IMR-90 (cell line): ENCODE data around the gene P2RX3. TPM values are rescaled to one million over a fixed set of nuclear protein-coding genes. Genes with fewer than 3 reads are reported as not detected.

Experiments used
- ATAC-seq: fragments of 200-7000 bp; cut with Tn5 transposase; 2 replicates; pipeline ENCODE4 v1.9.1; 2020; ENCODE audit warnings: low read depth, mild to moderate bottlenecking, moderate library complexity
- BruUV-seq: library from RNA; stranded (reverse); fragments of 400-500 nt; replicated peaks from 2 replicates; lab custom pipeline; 2021; lab: Mats Ljungman, UMichigan
- CTCF ChIA-PET: fragments of 300-600 bp; formaldehyde crosslinking; extraction: SDS; loops from one replicate; lab custom pipeline; 2021; ENCODE audit warnings: antibody characterized with exemption; lab: Yijun Ruan, JAX
- POLR2A ChIA-PET: fragments of 300-600 bp; sonication (Branson Sonifier 250); formaldehyde crosslinking; loops from one replicate; lab custom pipeline; 2022; ENCODE audit warnings: antibody characterized with exemption; ENCODE audit not compliant: unreplicated experiment; lab: Charles Lee
- DNase-seq: peaks from one replicate; pipeline ENCODE4 v3.0.0; 2013
- H2AFZ ChIP-seq: replicated peaks from 2 replicates; pipeline ENCODE3; 2013; ENCODE audit warnings: low read length, mild to moderate bottlenecking; ENCODE audit not compliant: poor library complexity
- H2AK5ac ChIP-seq: 2 replicates; pipeline ENCODE4 v1.6.1; 2013; ENCODE audit warnings: low read depth, low read length, inconsistent platforms
- H2AK9ac ChIP-seq: replicated peaks from 2 replicates; pipeline ENCODE3; 2013; ENCODE audit warnings: mild to moderate bottlenecking, low read depth, low read length, moderate library complexity; ENCODE audit not compliant: poor library complexity
- H2BK120ac ChIP-seq: 2 replicates; pipeline ENCODE4 v1.6.1; 2013; ENCODE audit warnings: low read depth, low read length, inconsistent platforms
- H2BK15ac ChIP-seq: 3 replicates; pipeline ENCODE4 v1.6.1; 2013; ENCODE audit warnings: low read depth, low read length, inconsistent platforms
- H2BK20ac ChIP-seq: 2 replicates; pipeline ENCODE4 v1.6.1; 2013; ENCODE audit warnings: low read depth, mild to moderate bottlenecking, inconsistent platforms, low read length, moderate library complexity
- H2BK5ac ChIP-seq: 2 replicates; pipeline ENCODE4 v1.6.1; 2013; ENCODE audit warnings: mild to moderate bottlenecking, low read depth, low read length, inconsistent platforms; ENCODE audit not compliant: poor library complexity, severe bottlenecking
- H3K14ac ChIP-seq: replicated peaks from 2 replicates; pipeline ENCODE4 v1.6.1; 2013; ENCODE audit warnings: low read depth, low read length, inconsistent platforms
- H3K18ac ChIP-seq: 2 replicates; pipeline ENCODE4 v1.6.1; 2013; ENCODE audit warnings: low read depth, low read length, control low read depth
- H3K23ac ChIP-seq: 2 replicates; pipeline ENCODE4 v1.6.1; 2013; ENCODE audit warnings: low read depth, low read length, inconsistent platforms
- H3K27ac ChIP-seq: 2 replicates; pipeline ENCODE4 v1.5.1; 2013; ENCODE audit warnings: mild to moderate bottlenecking, control low read depth, low read length; ENCODE audit not compliant: insufficient read depth
- H3K27me3 ChIP-seq: 2 replicates; pipeline ENCODE4 v1.6.1; 2013; ENCODE audit warnings: low read length; ENCODE audit not compliant: control insufficient read depth, insufficient read depth
- H3K36me3 ChIP-seq: 2 replicates; pipeline ENCODE4 v1.6.1; 2013; ENCODE audit warnings: low read length, mixed read lengths; ENCODE audit not compliant: control insufficient read depth, insufficient read depth
- H3K4ac ChIP-seq: 2 replicates; pipeline ENCODE4 v1.6.1; 2013; ENCODE audit warnings: low read depth, low read length, inconsistent platforms
- H3K4me1 ChIP-seq: 2 replicates; pipeline ENCODE4 v1.6.1; 2013; ENCODE audit warnings: low read length, mixed read lengths; ENCODE audit not compliant: control insufficient read depth, insufficient read depth
- H3K4me2 ChIP-seq: 2 replicates; pipeline ENCODE4 v1.6.1; 2013; ENCODE audit warnings: low read depth, mild to moderate bottlenecking, control low read depth, low read length, moderate library complexity
- H3K4me3 ChIP-seq: 2 replicates; pipeline ENCODE4 v1.5.1; 2013; ENCODE audit warnings: low read depth, mild to moderate bottlenecking, control low read depth, low read length, moderate library complexity; ENCODE audit not compliant: insufficient read depth
- H3K56ac ChIP-seq: 2 replicates; pipeline ENCODE4 v1.6.1; 2013; ENCODE audit warnings: low read length, inconsistent platforms; ENCODE audit not compliant: insufficient read depth; ENCODE audit errors: extremely low read depth
- H3K79me1 ChIP-seq, 2 experiments: 2 replicates each; pipeline ENCODE4 v1.6.1; 2013; ENCODE audit warnings: low read length in 2 of 2, inconsistent platforms in 1 of 2, low read depth in 1 of 2
- H3K9ac ChIP-seq: 2 replicates; pipeline ENCODE4 v1.6.1; 2013; ENCODE audit warnings: low read depth, low read length, control low read depth
- H3K9me1 ChIP-seq: 2 replicates; pipeline ENCODE4 v1.6.1; 2013; ENCODE audit warnings: low read length, inconsistent platforms; ENCODE audit not compliant: insufficient read depth
- H3K9me3 ChIP-seq: 2 replicates; pipeline ENCODE4 v1.6.1; 2013; ENCODE audit warnings: low read length; ENCODE audit not compliant: control insufficient read depth, insufficient read depth
- H4K20me1 ChIP-seq: 2 replicates; pipeline ENCODE4 v1.6.1; 2013; ENCODE audit warnings: low read length, inconsistent platforms; ENCODE audit not compliant: insufficient read depth
- H4K5ac ChIP-seq: 2 replicates; pipeline ENCODE4 v1.6.1; 2013; ENCODE audit warnings: mild to moderate bottlenecking, low read depth, low read length, control low read depth
- H4K8ac ChIP-seq, 2 experiments: 2 replicates each; pipeline ENCODE4 v1.6.1; 2013; ENCODE audit warnings: low read depth in 2 of 2, low read length in 2 of 2, control low read depth in 1 of 2, inconsistent platforms in 1 of 2
- H4K91ac ChIP-seq: 2 replicates; pipeline ENCODE4 v1.6.1; 2013; ENCODE audit warnings: low read depth, low read length, inconsistent platforms; ENCODE audit not compliant: insufficient read depth
- BHLHE40 ChIP-seq: fragments of 150-350 bp; IDR thresholded peaks from 2 replicates; pipeline ENCODE4 v1.6.1; 2016; ENCODE audit warnings: mild to moderate bottlenecking, low read depth, low read length
- CEBPB ChIP-seq: IDR thresholded peaks from 2 replicates; pipeline ENCODE4 v1.6.1; 2012; ENCODE audit warnings: low read depth, low read length, improper control_type of control experiment
- CHD1 ChIP-seq: IDR thresholded peaks from 2 replicates; pipeline ENCODE4 v1.6.1; 2012; ENCODE audit warnings: low read depth, low read length, improper control_type of control experiment
- FOS ChIP-seq: fragments of 150-350 bp; IDR thresholded peaks from 2 replicates; pipeline ENCODE4 v1.6.1; 2016; ENCODE audit warnings: low read depth, low read length
- MAFK ChIP-seq: IDR thresholded peaks from 2 replicates; pipeline ENCODE4 v1.6.1; 2012; ENCODE audit warnings: low read depth, low read length, improper control_type of control experiment
- MAZ ChIP-seq: IDR thresholded peaks from 2 replicates; pipeline ENCODE4 v1.6.1; 2012; ENCODE audit warnings: low read depth, mild to moderate bottlenecking, low read length, improper control_type of control experiment, moderate library complexity, borderline replicate concordance
- MXI1 ChIP-seq: IDR thresholded peaks from 2 replicates; pipeline ENCODE4 v1.6.1; 2012; ENCODE audit warnings: low read depth, mild to moderate bottlenecking, low read length, moderate library complexity, borderline replicate concordance
- NFE2L2 ChIP-seq: fragments of 150-350 bp; IDR thresholded peaks from 2 replicates; pipeline ENCODE4 v1.6.1; 2016; ENCODE audit warnings: low read depth, mild to moderate bottlenecking, low read length
- POLR2A ChIP-seq: IDR thresholded peaks from 2 replicates; pipeline ENCODE4 v1.6.1; 2012; ENCODE audit warnings: mild to moderate bottlenecking, low read depth, low read length
- RAD21 ChIP-seq: IDR thresholded peaks from 2 replicates; pipeline ENCODE4 v1.6.1; 2012; ENCODE audit warnings: low read length, improper control_type of control experiment
- RCOR1 ChIP-seq: IDR thresholded peaks from 2 replicates; pipeline ENCODE4 v1.6.1; 2012; ENCODE audit warnings: mild to moderate bottlenecking, low read length, improper control_type of control experiment; ENCODE audit not compliant: insufficient replicate concordance
- RFX5 ChIP-seq: IDR thresholded peaks from 2 replicates; pipeline ENCODE4 v1.8.0; 2012; ENCODE audit warnings: low read depth, mild to moderate bottlenecking, low read length, moderate library complexity
- SMC3 ChIP-seq: fragments of 150-350 bp; IDR thresholded peaks from 2 replicates; pipeline ENCODE4 v1.6.1; 2016; ENCODE audit warnings: low read depth, mild to moderate bottlenecking, antibody characterized with exemption, low read length, moderate library complexity
- USF2 ChIP-seq: fragments of 150-350 bp; IDR thresholded peaks from 2 replicates; pipeline ENCODE4 v1.6.1; 2017; ENCODE audit warnings: mild to moderate bottlenecking, antibody characterized with exemption, low read length, low read depth
- WGBS, 2 experiments: methylation state at CpG; one replicate each; pipeline versions ENCODE4 v1.1.5 to v1.1.7; 2013; ENCODE audit warnings: missing lambda C conversion rate in 2 of 2; ENCODE audit not compliant: insufficient read length in 1 of 2; ENCODE audit errors: extremely low coverage in 2 of 2; 5-methylcytosine and 5-hydroxymethylcytosine counted together
- dilution Hi-C: fragments of 300-500 bp; cut with HindIII; formaldehyde crosslinking; loops from one replicate; pipeline ENCODE4 v1.14.3; 2018; ENCODE audit warnings: low sequenced_read_pairs; ENCODE audit not compliant: unreplicated experiment
- in situ Hi-C: fragments of 300-500 bp; cut with MboI; formaldehyde crosslinking; loops from 3 replicates; pipeline ENCODE4 v1.14.3; 2019; ENCODE audit warnings: low sequenced_read_pairs, inconsistent platforms, mixed read lengths
- intact Hi-C: fragments of 100-400 bp; cut with micrococcal nuclease; formaldehyde crosslinking; loops from 2 replicates; pipeline ENCODE4 v1.10.0; 2022
- polyA plus RNA-seq, 3 experiments: library from polyadenylated mRNA; depleted of rRNA; stranded (reverse); fragments of >200 nt; gene quantifications; 2 replicates each; pipeline ENCODE4 v1.2.3, GENCODE V29; 2012; ENCODE audit warnings: low replicate concordance in 1 of 3
- total RNA-seq: library from RNA; depleted of rRNA; stranded (reverse); fragments of >200 nt; gene quantifications from 2 replicates; pipeline ENCODE4 v1.2.3, GENCODE V29; 2012
- TF ChIP-seq, protein P1 (sequence below): fragments of 150-350 bp; IDR thresholded peaks from 2 replicates; pipeline ENCODE4 v1.6.1; 2016; ENCODE audit warnings: low read depth, mild to moderate bottlenecking, low read length, moderate library complexity, borderline replicate concordance
- TF ChIP-seq, protein P2 (sequence below): conservative IDR thresholded peaks from 2 replicates; pipeline ENCODE4 v1.5.1; 2012; ENCODE audit warnings: mild to moderate bottlenecking, low read depth, low read length, improper control_type of control experiment

P2RX3 gene
- total and polyA plus RNA-seq, 2 of the 4 experiments (the other 2 are of a cell fraction) = not detected

GRCh38 chr11:57368845-57369232, 30.7 kb downstream of the P2RX3 start:
- no peaks in the 10 kb centered on the region for H3K9me1 ChIP-seq
- TF ChIP-seq CHD1 (no peak), POLR2A (no peak), USF2 (no peak), MAFK (no peak), NFE2L2 (no peak), MXI1 (no peak), FOS (no peak), RFX5 (no peak), SMC3 (no peak), RCOR1 (no peak), RAD21 (no peak), BHLHE40 (no peak), MAZ (no peak), CEBPB (no peak)
- TF ChIP-seq, protein P1, sequence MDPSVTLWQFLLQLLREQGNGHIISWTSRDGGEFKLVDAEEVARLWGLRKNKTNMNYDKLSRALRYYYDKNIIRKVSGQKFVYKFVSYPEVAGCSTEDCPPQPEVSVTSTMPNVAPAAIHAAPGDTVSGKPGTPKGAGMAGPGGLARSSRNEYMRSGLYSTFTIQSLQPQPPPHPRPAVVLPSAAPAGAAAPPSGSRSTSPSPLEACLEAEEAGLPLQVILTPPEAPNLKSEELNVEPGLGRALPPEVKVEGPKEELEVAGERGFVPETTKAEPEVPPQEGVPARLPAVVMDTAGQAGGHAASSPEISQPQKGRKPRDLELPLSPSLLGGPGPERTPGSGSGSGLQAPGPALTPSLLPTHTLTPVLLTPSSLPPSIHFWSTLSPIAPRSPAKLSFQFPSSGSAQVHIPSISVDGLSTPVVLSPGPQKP = no peak
- TF ChIP-seq, protein P2, sequence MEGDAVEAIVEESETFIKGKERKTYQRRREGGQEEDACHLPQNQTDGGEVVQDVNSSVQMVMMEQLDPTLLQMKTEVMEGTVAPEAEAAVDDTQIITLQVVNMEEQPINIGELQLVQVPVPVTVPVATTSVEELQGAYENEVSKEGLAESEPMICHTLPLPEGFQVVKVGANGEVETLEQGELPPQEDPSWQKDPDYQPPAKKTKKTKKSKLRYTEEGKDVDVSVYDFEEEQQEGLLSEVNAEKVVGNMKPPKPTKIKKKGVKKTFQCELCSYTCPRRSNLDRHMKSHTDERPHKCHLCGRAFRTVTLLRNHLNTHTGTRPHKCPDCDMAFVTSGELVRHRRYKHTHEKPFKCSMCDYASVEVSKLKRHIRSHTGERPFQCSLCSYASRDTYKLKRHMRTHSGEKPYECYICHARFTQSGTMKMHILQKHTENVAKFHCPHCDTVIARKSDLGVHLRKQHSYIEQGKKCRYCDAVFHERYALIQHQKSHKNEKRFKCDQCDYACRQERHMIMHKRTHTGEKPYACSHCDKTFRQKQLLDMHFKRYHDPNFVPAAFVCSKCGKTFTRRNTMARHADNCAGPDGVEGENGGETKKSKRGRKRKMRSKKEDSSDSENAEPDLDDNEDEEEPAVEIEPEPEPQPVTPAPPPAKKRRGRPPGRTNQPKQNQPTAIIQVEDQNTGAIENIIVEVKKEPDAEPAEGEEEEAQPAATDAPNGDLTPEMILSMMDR = no peak
- no peaks in the 10 kb centered on the region for H3K36me3 ChIP-seq
- no peak overlapping the region for H2BK20ac ChIP-seq
- intact Hi-C loops (no loop called here), in situ Hi-C loops (loop anchor here (25.0 kb wide), 1 partner anchor 532 kb away; no protein-coding TSS in a partner anchor), dilution Hi-C loops (no loop called here)
- no peak overlapping the region for H4K8ac ChIP-seq
- no peak overlapping the region for H2AK5ac ChIP-seq
- CTCF ChIA-PET = no interaction called here
- H3K4me3 ChIP-seq = no peak overlapping the region
- no peak overlapping the region for H2AK9ac ChIP-seq
- no peak overlapping the region for H2BK15ac ChIP-seq
- no peak overlapping the region for H3K4me2 ChIP-seq
- no peak for DNase-seq
- 43% methylated on average over 1 of the region's 5 CpGs; no CpG with 5 or more reads in 1 of the 2 experiments for WGBS, 2 experiments
- H3K27me3 ChIP-seq = peaks cover 39% of the 10 kb centered on the region
- no peak overlapping the region for H2BK120ac ChIP-seq
- H2AFZ ChIP-seq = no peak overlapping the region
- ATAC-seq = no peak
- no peaks in the 10 kb centered on the region for H3K4me1 ChIP-seq
- H3K56ac ChIP-seq = no peak overlapping the region
- no peak overlapping the region for H3K23ac ChIP-seq
- H4K5ac ChIP-seq = no peak overlapping the region
- H4K20me1 ChIP-seq = no peaks in the 10 kb centered on the region
- H2BK5ac ChIP-seq = no peak overlapping the region
- no peak overlapping the region for H3K4ac ChIP-seq
- no peak overlapping the region for H4K91ac ChIP-seq
- no peak overlapping the region for H3K14ac ChIP-seq
- H3K79me1 ChIP-seq = no peaks in the 10 kb centered on the region
- H3K9ac ChIP-seq = no peak overlapping the region
- POLR2A ChIA-PET = no interaction called here
- no peak overlapping the region for H3K27ac ChIP-seq
- no peaks in the 10 kb centered on the region for H3K9me3 ChIP-seq
- no peak overlapping the region for H3K18ac ChIP-seq
- no TSS peak for BruUV-seq
